ENCODE results near the gene SNX9. TPM values are rescaled to one million over a fixed set of nuclear protein-coding genes. Genes with fewer than 3 reads are reported as not detected.
"Not testable (repeated sequence)": the region's sequence is repeated elsewhere in the genome, so short reads cannot be mapped to it uniquely, and the experiment has no call there.

The SNX9 gene
- total and polyA plus RNA-seq, 5 donors from 2014 or later: 16.4 to 31.6 (median 21.0) TPM

- H3K4me3 ChIP-seq (ENCODE audit: low read depth, low read length): no peak overlapping the region
- Mint-ChIP-seq H3K36me3 (peaks cover 26% of the 10 kb centered on the region), H3K4me3 (no peak overlapping the region), H3K9me3 (peaks cover 0 to 10% (median 5%) of the 10 kb centered on the region in 7 donors), H3K27ac (peak overlapping the region in 1 of 3 donors; percentile 55), H3K4me1 (peaks cover 0 to 5% (median under 1%) of the 10 kb centered on the region in 4 donors), H3K27me3 (peaks cover 12% of the 10 kb centered on the region)
- H3K4me1 ChIP-seq (ENCODE audit: control insufficient read depth, insufficient read depth, low read length, poor library complexity, severe bottlenecking): no peaks in the 10 kb centered on the region
- peaks cover 22% of the 10 kb centered on the region for H3K36me3 ChIP-seq (ENCODE audit: control insufficient read depth, insufficient read depth, low read length)
- ATAC-seq (ENCODE audit: low read depth in 2 of 2) (no peak), DNase-seq (no peak)
- peaks cover 0 to 15% of the 10 kb centered on the region in 2 experiments for H3K9me3 ChIP-seq (ENCODE audit: control insufficient read depth in 2 of 2, low read length in 2 of 2)
- H3K27ac ChIP-seq (ENCODE audit: insufficient read depth, low read length, poor library complexity, severe bottlenecking): no peak overlapping the region
- H3K27me3 ChIP-seq (ENCODE audit: control insufficient read depth, insufficient read depth, low read length): peaks cover under 1% of the 10 kb centered on the region
Measured at GRCh38 chr6:157946053-157946617, 123.1 kb downstream of the SNX9 start.

GRCh38 chr6:157946865-157947532, 124.0 kb downstream of the SNX9 start:
- peaks cover 0 to 5% (median under 1%) of the 10 kb centered on the region in 4 donors for H3K4me1 Mint-ChIP-seq
- DNase-seq: peak in 2 of 3 donors; percentile 20 to 57
- peaks cover 21% of the 10 kb centered on the region for H3K36me3 Mint-ChIP-seq
- no peak overlapping the region for H3K4me3 ChIP-seq (ENCODE audit: low read depth, low read length)
- H3K27ac Mint-ChIP-seq: peak overlapping the region in 2 of 3 donors; percentile 12 to 52
- peak; percentile 58 to 64 for ATAC-seq (ENCODE audit: low read depth in 2 of 2)
- peaks cover 0 to 10% (median 5%) of the 10 kb centered on the region in 7 donors for H3K9me3 Mint-ChIP-seq
- H3K27me3 Mint-ChIP-seq: peaks cover 12% of the 10 kb centered on the region
- peaks cover 13% of the 10 kb centered on the region for H3K36me3 ChIP-seq (ENCODE audit: control insufficient read depth, insufficient read depth, low read length)
- no peak overlapping the region for H3K4me3 Mint-ChIP-seq
- peaks cover 2% of the 10 kb centered on the region for H3K27me3 ChIP-seq (ENCODE audit: control insufficient read depth, insufficient read depth, low read length)
- H3K4me1 ChIP-seq (ENCODE audit: control insufficient read depth, insufficient read depth, low read length, poor library complexity, severe bottlenecking): no peaks in the 10 kb centered on the region
- H3K9me3 ChIP-seq (ENCODE audit: control insufficient read depth in 2 of 2, low read length in 2 of 2): peaks cover 0 to 15% of the 10 kb centered on the region in 2 experiments
- H3K27ac ChIP-seq (ENCODE audit: insufficient read depth, low read length, poor library complexity, severe bottlenecking): no peak overlapping the region

- not testable (repeated sequence) for DNase-seq; H3K27me3 ChIP-seq (ENCODE audit: control insufficient read depth, insufficient read depth, low read length); ATAC-seq (ENCODE audit: low read depth in 2 of 2); H3K4me1 Mint-ChIP-seq; H3K27ac Mint-ChIP-seq; H3K4me3 Mint-ChIP-seq; H3K36me3 Mint-ChIP-seq; H3K36me3 ChIP-seq (ENCODE audit: control insufficient read depth, insufficient read depth, low read length); H3K27ac ChIP-seq (ENCODE audit: insufficient read depth, low read length, poor library complexity, severe bottlenecking); H3K9me3 Mint-ChIP-seq; H3K4me3 ChIP-seq (ENCODE audit: low read depth, low read length); H3K4me1 ChIP-seq (ENCODE audit: control insufficient read depth, insufficient read depth, low read length, poor library complexity, severe bottlenecking)
- peaks cover 23% of the 10 kb centered on the region for H3K27me3 Mint-ChIP-seq
- peaks cover 0 to 15% of the 10 kb centered on the region in 2 experiments for H3K9me3 ChIP-seq (ENCODE audit: control insufficient read depth in 2 of 2, low read length in 2 of 2)
Measured at GRCh38 chr6:157950899-157951298, 127.9 kb downstream of the SNX9 start.

- peaks cover 0 to 15% of the 10 kb centered on the region in 2 experiments for H3K9me3 ChIP-seq (ENCODE audit: control insufficient read depth in 2 of 2, low read length in 2 of 2)
- H3K27me3 Mint-ChIP-seq: peaks cover 23% of the 10 kb centered on the region
- H3K4me3 Mint-ChIP-seq: no peak overlapping the region
- H3K27me3 ChIP-seq (ENCODE audit: control insufficient read depth, insufficient read depth, low read length): peaks cover 2% of the 10 kb centered on the region
- H3K4me1 ChIP-seq (ENCODE audit: control insufficient read depth, insufficient read depth, low read length, poor library complexity, severe bottlenecking): no peaks in the 10 kb centered on the region
- no peak overlapping the region for H3K27ac ChIP-seq (ENCODE audit: insufficient read depth, low read length, poor library complexity, severe bottlenecking)
- DNase-seq (no peak), ATAC-seq (ENCODE audit: low read depth in 2 of 2) (no peak)
- peaks cover 0 to 10% (median 3%) of the 10 kb centered on the region in 7 donors for H3K9me3 Mint-ChIP-seq
- peaks cover 0 to under 1% (median 0%) of the 10 kb centered on the region in 4 donors for H3K4me1 Mint-ChIP-seq
- no peaks in the 10 kb centered on the region for H3K36me3 Mint-ChIP-seq
- no peaks in the 10 kb centered on the region for H3K36me3 ChIP-seq (ENCODE audit: control insufficient read depth, insufficient read depth, low read length)
- no peak overlapping the region for H3K27ac Mint-ChIP-seq
- H3K4me3 ChIP-seq (ENCODE audit: low read depth, low read length): no peak overlapping the region
Measured at GRCh38 chr6:157951828-157952227, 128.8 kb downstream of the SNX9 start.

GRCh38 chr6:157952861-157953351, 129.9 kb downstream of the SNX9 start:
- no peaks in the 10 kb centered on the region for H3K36me3 Mint-ChIP-seq
- ATAC-seq (ENCODE audit: low read depth in 2 of 2): no peak
- H3K27ac Mint-ChIP-seq: peak overlapping the region in 1 of 3 donors; percentile 53

GRCh38 chr6:157953580-157954091, 130.6 kb downstream of the SNX9 start:
- Histone ChIP-seq H3K4me3 (ENCODE audit: low read depth, low read length) (no peak overlapping the region), H3K27ac (ENCODE audit: insufficient read depth, low read length, poor library complexity, severe bottlenecking) (no peak overlapping the region), H3K9me3 (ENCODE audit: control insufficient read depth in 2 of 2, low read length in 2 of 2) (peaks cover 11 to 20% of the 10 kb centered on the region in 2 experiments), H3K27me3 (ENCODE audit: control insufficient read depth, insufficient read depth, low read length) (peaks cover 2% of the 10 kb centered on the region), H3K36me3 (ENCODE audit: control insufficient read depth, insufficient read depth, low read length) (no peaks in the 10 kb centered on the region), H3K4me1 (ENCODE audit: control insufficient read depth, insufficient read depth, low read length, poor library complexity, severe bottlenecking) (no peaks in the 10 kb centered on the region)
- Mint-ChIP-seq H3K4me1 (no peaks in the 10 kb centered on the region), H3K27me3 (peaks cover 23% of the 10 kb centered on the region), H3K36me3 (no peaks in the 10 kb centered on the region), H3K4me3 (no peak overlapping the region), H3K27ac (peak overlapping the region in 1 of 3 donors; percentile 82), H3K9me3 (peaks cover 0 to 18% (median 3%) of the 10 kb centered on the region in 7 donors)
- DNase-seq (no peak), ATAC-seq (ENCODE audit: low read depth in 2 of 2) (no peak)

More at GRCh38 chr6:157952861-157953351, 129.9 kb downstream of the SNX9 start:
- Mint-ChIP-seq H3K27me3 (peaks cover 23% of the 10 kb centered on the region), H3K9me3 (peaks cover 0 to 12% (median 3%) of the 10 kb centered on the region in 7 donors), H3K4me1 (no peaks in the 10 kb centered on the region), H3K4me3 (no peak overlapping the region)
- Histone ChIP-seq H3K27ac (ENCODE audit: insufficient read depth, low read length, poor library complexity, severe bottlenecking) (no peak overlapping the region), H3K27me3 (ENCODE audit: control insufficient read depth, insufficient read depth, low read length) (peaks cover 2% of the 10 kb centered on the region), H3K4me1 (ENCODE audit: control insufficient read depth, insufficient read depth, low read length, poor library complexity, severe bottlenecking) (no peaks in the 10 kb centered on the region), H3K4me3 (ENCODE audit: low read depth, low read length) (no peak overlapping the region), H3K9me3 (ENCODE audit: control insufficient read depth in 2 of 2, low read length in 2 of 2) (peaks cover 4 to 15% of the 10 kb centered on the region in 2 experiments), H3K36me3 (ENCODE audit: control insufficient read depth, insufficient read depth, low read length) (no peaks in the 10 kb centered on the region)
- DNase-seq: no peak

- no peak for DNase-seq
- Histone ChIP-seq H3K27me3 (ENCODE audit: control insufficient read depth, insufficient read depth, low read length) (peaks cover 2% of the 10 kb centered on the region), H3K9me3 (ENCODE audit: control insufficient read depth in 2 of 2, low read length in 2 of 2) (peaks cover 19 to 21% of the 10 kb centered on the region in 2 experiments), H3K4me3 (ENCODE audit: low read depth, low read length) (no peak overlapping the region), H3K36me3 (ENCODE audit: control insufficient read depth, insufficient read depth, low read length) (no peaks in the 10 kb centered on the region), H3K27ac (ENCODE audit: insufficient read depth, low read length, poor library complexity, severe bottlenecking) (no peak overlapping the region), H3K4me1 (ENCODE audit: control insufficient read depth, insufficient read depth, low read length, poor library complexity, severe bottlenecking) (no peaks in the 10 kb centered on the region)
- Mint-ChIP-seq H3K4me3 (no peak overlapping the region), H3K36me3 (no peaks in the 10 kb centered on the region), H3K9me3 (peaks cover 0 to 23% (median 3%) of the 10 kb centered on the region in 7 donors), H3K27ac (no peak overlapping the region), H3K27me3 (peaks cover 20% of the 10 kb centered on the region), H3K4me1 (no peaks in the 10 kb centered on the region)
- no peak for ATAC-seq (ENCODE audit: low read depth in 2 of 2)
Measured at GRCh38 chr6:157954150-157955117, 131.4 kb downstream of the SNX9 start.

Data from CD4-positive, CD25-positive, alpha-beta regulatory T cell (primary cell).